ENCODE measurements around the gene SCAF11.
"Not testable (repeated sequence)": the region's sequence is repeated elsewhere in the genome, so short reads cannot be mapped to it uniquely, and the experiment has no call there.

Gene SCAF11, protein sequence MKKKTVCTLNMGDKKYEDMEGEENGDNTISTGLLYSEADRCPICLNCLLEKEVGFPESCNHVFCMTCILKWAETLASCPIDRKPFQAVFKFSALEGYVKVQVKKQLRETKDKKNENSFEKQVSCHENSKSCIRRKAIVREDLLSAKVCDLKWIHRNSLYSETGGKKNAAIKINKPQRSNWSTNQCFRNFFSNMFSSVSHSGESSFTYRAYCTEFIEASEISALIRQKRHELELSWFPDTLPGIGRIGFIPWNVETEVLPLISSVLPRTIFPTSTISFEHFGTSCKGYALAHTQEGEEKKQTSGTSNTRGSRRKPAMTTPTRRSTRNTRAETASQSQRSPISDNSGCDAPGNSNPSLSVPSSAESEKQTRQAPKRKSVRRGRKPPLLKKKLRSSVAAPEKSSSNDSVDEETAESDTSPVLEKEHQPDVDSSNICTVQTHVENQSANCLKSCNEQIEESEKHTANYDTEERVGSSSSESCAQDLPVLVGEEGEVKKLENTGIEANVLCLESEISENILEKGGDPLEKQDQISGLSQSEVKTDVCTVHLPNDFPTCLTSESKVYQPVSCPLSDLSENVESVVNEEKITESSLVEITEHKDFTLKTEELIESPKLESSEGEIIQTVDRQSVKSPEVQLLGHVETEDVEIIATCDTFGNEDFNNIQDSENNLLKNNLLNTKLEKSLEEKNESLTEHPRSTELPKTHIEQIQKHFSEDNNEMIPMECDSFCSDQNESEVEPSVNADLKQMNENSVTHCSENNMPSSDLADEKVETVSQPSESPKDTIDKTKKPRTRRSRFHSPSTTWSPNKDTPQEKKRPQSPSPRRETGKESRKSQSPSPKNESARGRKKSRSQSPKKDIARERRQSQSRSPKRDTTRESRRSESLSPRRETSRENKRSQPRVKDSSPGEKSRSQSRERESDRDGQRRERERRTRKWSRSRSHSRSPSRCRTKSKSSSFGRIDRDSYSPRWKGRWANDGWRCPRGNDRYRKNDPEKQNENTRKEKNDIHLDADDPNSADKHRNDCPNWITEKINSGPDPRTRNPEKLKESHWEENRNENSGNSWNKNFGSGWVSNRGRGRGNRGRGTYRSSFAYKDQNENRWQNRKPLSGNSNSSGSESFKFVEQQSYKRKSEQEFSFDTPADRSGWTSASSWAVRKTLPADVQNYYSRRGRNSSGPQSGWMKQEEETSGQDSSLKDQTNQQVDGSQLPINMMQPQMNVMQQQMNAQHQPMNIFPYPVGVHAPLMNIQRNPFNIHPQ (N-terminal part only)

DNA sequence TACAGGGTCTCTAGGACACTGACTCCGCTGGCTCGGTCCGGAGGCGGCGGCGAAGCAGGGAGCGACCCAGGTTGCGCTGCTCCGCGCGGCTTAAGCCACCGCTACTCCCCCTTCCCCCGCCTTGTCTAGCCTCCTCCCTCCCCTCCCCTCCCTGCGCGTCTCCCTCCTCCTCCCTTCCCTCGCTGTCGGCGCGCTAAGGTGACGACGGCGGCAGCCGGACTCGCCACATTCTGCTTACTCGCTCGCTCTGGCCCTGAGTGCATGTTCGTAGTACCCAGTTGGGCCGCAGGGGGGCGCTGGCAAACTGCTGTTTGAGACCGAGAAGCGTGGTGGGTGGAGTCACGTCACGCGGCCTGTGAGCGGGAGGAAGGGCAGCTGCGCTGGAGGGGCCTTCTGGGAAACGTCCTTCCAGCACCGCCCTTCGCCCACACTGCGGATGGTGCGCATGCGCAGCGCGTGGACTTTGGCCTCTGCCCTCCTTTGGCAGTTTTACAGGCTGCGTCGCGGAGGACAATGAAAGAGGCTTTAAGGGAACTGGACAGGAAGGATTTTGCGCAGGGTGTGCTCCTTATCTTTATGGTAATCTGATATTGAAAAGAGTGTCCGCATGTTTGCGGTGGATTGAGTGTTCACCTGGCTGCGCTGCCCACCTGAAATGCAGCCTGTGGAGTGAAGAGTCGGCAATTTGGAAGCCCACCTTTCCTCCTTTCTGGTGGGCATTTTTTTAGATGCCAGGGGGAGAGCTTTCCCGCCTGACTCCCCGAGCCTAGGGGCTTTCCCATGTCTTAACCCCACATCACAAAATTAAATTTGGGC lies at the start of gene SCAF11:
Gene SCAF11, minus strand, starts transcription at position 107 of the 816 bp plus-strand sequence. CDS start 26,407 bp downstream, outside the sequence.
- DNase-seq, result peak; percentile 100

DNA sequence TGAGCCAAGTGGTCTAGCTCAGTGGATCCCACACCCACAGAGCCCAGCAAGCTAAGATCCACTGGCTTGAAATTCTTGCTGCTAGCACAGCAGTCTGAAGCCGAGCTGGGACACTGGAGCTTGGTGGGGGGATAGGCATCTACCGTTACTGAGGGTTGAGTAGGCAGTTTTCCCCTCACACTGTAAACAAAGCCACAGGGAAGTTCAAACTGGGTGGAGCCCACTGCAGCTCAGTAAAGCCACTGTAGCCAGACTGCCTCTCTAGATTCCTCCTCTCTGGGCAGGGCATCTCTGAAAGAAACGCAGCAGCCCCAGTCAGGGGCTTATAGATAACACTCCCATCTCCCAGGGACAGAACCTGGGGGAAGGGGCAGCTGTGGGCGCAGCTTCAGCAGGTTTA lies 46.7 kb upstream of the SCAF11 start:
- not testable (repeated sequence) for DNase-seq

DNA sequence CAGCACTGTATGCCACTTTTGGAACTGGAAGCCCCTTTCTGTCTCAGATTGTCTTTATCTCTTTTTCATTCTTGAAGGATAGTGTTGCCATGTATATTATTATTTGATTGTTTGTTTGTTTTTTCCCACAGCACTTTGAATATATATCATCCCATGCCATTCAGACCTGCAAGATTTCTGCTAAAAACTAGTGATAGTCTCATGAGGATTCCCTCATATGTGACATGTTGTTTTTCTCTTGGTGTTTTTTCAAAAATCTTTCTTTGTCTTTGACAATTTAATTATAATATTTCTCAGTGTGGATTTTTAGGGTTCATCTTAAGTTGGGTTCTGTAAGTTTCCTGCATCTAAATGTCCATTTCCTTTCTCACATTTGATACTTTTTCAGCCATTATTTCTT lies 36.8 kb upstream of the SCAF11 start:
- DNase-seq, result no peak

DNA sequence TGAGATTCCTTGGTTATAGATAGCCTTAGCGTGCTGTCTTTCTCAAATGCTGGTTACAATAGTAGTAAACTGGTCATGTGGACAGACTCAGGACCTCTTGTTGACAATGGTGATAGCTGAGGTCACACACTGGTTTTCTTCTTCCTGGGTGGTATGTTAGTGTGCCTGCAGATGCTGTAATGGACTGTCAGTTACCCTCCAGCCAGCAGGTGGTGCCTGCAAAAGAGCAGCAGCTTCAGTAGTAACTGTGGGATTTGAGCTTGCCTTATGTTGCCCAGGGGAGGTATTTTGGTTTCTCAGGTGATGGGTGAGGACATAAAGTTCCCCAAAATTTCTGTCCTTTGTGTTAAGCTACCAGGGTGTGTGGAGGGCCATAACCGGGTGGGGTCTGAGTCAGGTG lies 33.7 kb upstream of the SCAF11 start:
- DNase-seq, result no peak

DNA sequence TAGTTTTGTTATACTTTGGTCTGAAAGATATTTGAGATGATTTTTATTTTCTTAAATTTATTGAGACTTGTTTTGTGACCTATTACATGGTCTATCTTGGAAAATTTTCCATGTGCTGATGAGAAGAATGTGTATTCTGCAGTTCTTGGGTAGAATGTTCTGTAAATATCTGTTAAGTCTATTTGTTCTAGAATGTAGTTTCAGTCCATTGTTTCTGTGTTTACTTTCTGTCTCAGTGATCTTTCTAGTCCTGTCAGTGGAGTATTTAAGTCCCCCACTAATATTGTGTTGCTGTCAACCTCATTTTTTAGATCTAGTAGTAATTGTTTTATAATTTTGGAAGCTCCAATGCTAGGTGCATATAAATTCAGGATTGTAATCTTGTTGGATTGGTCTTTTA lies 30.4 kb upstream of the SCAF11 start:
- no peak for DNase-seq

DNA sequence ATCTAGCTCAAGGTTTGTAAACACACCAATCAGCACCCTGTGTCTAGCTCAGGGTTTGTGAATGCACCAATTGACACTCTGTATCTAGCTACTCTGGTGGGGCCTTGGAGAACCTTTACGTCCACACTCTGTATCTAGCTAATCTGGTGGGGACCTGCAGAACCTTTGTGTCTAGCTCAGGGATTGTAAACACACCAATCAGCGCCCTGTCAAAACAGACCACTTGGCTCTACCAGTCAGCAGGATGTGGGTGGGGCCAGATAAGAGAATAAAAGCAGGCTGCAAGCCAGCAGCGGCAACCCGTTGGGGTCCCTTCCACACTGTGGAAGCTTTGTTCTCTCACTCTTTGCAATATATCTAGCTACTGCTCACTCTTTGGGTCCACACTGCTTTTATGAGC lies 28.3 kb upstream of the SCAF11 start:
- DNase-seq, result not testable (repeated sequence)

DNA sequence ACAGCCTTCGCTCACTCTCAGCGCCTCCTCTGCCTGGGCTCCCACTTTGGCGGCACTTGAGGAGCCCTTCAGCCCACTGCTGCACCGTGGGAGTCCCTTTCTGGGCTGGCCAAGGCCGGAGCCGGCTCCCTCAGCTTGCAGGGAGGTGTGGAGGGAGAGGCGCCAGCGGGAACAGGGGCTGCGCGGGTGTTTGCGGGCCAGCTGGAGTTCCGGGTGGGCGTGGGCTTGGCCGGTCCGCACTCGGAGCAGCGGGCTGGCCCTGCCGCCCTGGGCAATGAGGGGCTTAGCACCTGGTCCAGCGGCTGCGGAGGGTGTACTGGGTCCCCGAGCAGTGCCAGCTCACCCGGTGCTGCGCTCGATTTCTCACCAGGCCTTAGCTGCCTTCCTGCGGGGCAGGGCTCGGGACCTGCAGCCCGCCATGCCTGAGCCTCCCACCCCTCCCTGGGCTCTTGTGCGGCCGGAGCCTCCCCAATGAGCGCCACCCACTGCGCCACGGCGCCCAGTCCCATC lies 27.5 kb upstream of the SCAF11 start:
- DNase-seq, result not testable (repeated sequence)

DNA sequence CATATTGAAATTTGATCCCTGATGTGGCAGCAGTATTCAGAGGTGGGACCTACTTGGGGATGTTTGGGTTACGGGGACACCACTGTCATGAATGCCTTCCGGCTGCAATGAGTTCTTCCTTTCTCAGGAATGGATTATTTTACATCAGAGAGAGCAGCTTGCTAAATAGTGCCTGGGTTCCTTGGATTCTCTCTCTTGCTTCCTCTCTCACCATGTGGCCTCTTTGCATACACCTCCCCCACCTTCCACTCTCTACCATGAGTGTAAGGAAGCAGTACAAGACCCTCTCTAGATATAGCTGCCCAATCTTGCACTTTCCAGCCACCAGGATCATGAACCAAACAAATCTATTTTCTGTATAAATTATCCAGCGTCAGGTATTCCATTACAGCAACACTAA lies 15.4 kb upstream of the SCAF11 start:
- DNase-seq, result no peak

DNA sequence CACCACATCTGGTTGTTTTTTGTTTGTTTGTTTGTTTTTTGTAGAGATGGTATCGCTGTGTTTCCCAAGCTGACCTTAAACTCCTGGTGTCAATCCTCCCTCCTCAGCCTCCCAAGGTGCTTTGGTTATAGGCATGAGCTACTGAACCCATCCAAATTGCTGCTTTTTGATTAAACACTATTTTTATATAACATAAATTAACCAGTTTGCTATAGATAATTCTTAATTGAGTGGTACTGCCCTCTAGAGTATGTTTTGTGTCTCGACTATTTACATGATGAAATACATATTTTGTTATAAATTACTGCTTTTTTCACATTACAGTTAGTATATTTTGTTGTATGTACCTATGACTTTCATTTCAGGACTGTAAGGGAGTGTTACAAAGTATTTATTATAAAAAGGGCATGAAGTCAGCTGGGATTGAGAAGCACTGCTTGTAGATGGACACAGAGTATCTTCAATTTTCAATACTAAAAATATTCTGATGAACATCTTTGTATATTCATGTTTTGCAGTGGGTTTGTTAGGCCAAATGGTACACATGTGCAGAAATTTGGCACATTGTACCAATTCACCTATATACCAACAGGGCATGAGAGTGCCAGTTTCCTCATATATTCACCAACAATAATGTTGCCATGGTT lies 14.9 kb upstream of the SCAF11 start:
- DNase-seq, result peak in 1 of 2 donors; percentile 44

DNA sequence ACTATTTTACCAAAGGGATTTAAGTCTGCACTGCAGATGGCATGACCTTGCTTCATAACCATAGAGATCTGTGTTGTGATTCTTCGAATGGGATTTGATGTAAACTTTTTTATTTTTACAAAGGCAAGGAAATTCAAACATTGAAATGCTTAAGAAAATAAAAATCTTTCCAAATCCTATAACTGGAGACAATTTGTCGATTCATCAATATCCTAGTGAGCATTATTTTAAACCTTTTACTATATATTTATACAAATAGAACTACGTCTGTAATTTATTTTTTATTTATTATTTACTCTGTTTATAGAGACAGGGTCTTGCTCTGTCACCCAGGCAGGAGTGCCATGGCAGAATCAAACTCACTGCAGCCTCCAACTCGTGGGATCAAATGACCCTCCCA lies 14.3 kb upstream of the SCAF11 start:
- DNase-seq, result no peak

DNA sequence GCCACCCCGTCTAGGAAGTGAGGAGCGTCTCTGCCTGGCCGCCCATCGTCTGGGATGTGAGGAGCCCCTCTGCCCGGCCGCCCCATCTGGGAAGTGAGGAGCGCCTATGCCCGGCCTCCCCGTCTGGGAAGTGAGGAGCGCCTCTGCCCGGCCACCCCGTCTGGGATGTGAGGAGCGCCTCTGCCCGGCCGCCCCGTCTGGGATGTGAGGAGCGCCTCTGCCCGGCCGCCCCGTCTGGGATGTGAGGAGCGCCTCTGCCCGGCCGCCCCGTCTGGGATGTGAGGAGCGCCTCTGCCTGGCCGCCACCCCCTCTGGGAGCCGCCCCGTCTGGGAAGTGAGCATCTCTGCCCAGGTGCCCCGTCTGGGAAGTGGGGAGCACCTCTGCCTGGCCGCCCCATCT lies 9.7 kb upstream of the SCAF11 start:
- DNase-seq, result not testable (repeated sequence)

DNA sequence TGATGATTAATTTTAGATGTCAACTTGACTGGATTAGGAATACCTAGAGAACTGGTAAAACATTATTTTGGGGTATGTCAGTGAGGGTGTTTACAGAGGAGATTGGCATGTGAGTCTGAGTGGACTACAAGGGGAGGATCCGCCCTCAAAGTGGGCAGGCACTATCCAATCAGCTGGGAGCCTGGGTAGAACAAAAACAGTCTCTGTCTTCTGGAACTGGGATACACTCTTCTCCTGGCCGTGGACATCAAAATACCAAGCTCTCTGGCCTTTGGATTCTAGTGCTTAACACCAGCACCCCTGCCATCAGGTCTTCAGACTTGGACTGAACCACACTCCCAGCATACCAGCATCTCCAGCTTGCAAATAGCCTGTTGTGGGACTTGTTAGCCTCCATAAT lies 4.4 kb upstream of the SCAF11 start:
- no peak for DNase-seq

DNA sequence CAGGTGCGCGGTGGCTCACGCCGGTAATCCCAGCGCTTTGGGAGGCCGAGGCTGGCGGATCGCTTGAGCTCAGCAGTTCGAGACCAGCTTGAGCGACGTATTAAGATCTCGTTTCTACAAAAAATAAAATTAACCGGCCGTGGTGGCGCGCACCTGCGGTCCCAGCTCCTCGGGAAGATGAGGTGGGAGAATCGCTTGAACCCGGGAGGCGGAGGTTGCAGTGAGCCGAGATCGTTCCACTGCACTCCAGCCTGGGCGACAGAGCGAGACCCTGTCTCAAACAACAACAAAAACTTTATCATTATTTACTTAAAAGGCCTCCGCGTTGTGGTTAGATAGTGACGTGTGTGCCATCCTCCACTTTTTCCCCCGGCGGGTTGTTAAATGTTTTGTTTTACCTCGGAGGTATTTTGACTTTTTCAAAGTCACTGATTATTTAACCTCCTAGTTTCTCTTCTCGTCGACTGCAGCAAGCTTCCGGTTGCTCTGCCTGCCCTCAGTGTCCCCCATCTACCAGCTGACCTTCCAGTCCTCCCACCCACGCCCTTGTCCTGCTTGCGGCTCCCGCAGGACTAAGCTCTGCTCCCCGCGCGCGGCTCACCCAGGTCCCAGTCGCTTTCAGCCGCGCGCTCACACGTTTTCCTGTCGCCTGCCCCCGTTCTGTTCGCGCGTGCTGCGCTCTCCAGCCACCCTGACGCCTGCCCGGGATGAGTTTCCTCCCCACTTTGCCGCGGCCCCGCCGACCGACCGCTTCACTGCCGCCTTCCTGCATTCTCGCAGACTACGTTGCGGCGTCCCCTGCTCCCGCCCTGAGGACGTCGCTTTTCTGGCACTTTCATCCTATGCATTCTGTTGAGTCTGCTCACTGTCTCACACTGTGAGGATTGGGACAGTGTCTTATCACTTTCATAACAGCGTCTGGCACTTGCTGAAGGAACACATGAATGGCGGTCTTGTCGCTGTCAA lies 1.2 kb upstream of the SCAF11 start:
- DNase-seq, result peak; percentile 69

DNA sequence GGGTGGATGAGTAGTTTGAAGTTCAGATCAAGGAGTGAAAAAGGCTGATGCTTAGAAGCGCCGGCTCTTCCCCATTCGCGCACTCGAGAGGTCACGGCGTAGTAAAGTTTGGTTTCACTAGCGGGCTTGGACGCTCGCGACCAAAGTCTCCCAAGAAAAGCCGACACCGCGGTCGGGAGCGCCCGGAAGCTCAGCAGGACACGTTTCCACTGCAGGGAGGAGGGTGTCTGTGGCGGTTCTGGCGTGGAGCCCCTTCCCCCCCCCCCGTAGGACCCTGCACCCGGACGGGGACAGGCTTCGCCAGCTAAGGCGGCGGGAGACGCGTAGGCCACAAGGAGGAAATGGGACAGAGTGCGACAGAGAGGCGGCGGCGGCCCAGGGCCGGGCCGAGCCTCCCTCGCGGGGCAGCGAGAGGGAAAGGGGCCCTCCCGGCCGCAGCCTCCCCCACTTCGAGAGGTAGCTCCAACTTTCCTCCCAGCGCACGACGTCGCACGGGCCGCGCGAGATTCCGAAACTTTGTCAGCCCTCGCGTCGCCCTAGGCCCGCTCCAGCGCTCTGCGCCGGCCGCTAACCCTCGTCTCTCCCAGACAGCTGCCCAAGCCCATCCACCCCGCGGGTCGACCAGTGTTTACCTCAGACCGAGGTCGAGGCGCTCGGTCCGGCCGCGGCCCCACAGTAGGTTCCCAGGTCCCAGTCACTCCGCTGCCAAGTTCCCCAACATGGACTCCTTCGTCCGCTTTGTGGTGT lies 480 bp downstream of the SCAF11 start:
- peak; percentile 60 to 67 for DNase-seq

DNA sequence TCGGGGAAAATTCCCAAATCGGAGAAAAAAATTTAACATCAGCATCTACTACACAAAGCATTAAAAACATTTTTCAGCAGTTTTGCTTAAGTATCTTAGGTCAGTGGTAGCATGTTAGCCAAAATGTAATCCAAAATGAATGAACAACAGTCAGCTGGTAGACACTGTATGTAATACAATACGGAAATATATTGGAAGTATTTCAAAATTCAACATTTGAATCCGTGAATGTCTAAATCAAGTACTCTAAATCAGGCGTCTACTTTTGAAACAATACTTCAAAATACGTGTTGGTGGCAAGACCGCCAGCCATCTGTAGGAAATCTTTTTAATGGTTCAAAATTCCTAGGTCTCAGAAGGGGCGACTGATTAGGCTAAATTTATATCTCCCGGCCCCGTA lies 1.1 kb downstream of the SCAF11 start:
- no peak for DNase-seq

DNA sequence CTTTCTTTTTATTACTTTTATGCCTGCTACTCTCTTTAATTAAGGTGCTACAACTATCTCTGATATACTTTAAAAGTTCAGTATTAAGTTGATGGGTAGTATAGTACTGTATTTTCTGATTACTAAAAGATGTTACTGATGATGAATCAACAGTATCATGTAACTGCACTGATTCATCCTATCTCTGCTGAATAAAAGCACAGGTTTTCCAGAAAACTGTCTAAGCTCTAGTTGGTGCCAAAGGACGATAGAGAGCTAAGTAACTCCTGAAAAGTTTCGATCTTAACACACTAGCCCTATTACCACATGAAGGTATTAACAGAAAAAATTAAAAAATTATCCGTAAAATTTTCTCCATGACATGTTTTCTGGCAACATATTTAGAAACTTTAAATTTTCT lies 2.1 kb downstream of the SCAF11 start:
- no peak for DNase-seq

DNA sequence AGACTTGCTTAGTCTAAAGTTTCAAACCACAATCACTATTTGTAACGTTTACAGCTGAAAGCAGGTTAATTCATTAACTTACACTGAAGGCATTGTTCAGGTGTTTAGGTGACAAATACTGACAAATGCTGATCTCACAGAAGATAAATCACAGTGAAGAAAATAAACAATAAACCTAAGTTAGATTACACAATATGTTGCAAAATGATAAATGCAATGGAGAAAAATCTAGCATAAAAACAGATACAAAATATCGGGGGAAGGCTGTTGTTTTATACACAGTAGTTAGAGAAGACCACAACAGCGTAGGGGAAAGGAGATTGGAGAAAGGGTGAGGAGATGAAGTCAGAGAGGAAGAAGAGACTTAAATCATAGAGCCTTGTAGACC lies 3.0 kb downstream of the SCAF11 start:
- no peak for DNase-seq

DNA sequence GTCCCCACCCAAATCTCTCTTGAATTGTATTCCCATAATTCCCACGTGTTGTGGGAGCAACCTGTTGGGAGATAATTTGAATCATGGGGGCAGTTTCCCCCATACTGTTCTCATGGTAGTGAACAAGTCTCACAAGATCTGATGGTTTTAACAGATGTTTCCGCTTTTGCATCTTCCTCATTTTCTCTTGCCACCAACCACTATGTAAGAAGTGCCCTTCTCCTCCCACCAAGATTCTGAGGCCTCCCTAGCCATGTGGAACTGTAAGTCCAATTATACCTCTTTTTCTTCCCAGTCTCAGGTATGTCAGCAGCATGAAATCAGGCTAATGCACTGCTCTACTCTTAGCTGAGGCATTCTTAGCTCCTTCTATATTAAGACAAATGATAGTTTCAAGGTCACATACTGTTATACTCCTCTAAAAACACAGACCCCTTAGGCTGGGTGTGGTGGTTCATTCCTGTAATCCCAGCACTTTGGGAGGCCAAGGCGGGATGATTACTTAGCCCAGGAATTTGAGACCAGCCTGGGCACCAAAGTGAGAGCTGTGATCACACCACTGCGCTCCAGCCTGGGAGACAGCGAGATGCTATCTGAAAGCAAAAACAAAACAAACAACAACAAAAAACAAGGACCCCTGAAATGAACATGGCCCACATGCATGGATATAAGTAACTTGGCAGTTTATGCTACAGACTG lies 3.6 kb downstream of the SCAF11 start:
- peak in 1 of 2 donors; percentile 25 for DNase-seq

Measured in CD4-positive, alpha-beta T cell treated with Interleukin-4 for 1 hour (primary cell).